GM19239 (cell line): Measurements from ENCODE around the gene RCBTB1.
"Not testable (repeated sequence)": the region's sequence is repeated elsewhere in the genome, so short reads cannot be mapped to it uniquely, and the experiment has no call there.

Experiments
- DNase-seq: peaks from one replicate; pipeline ENCODE4 v3.0.0; 2011; ENCODE audit warnings: low spot score; ENCODE audit not compliant: insufficient read length
- FAIRE-seq: peaks from 2 replicates; lab custom pipeline; 2011; peaks lifted over from hg19 to GRCh38; lab: Jason Lieb, UNC

The RCBTB1 gene

GRCh38 chr13:49585220-49586157, at the start of gene RCBTB1:
TSS of gene RCBTB1 (minus strand) at chr13:49585558. CDS start at chr13:49567279, 18,279 bp downstream.
- peak; percentile 95 for DNase-seq
- FAIRE-seq, result peak; percentile 66

- no peak for DNase-seq
- no peak for FAIRE-seq
Measured at GRCh38 chr13:49633710-49634109, 48.4 kb upstream of the RCBTB1 start.

DNA sequence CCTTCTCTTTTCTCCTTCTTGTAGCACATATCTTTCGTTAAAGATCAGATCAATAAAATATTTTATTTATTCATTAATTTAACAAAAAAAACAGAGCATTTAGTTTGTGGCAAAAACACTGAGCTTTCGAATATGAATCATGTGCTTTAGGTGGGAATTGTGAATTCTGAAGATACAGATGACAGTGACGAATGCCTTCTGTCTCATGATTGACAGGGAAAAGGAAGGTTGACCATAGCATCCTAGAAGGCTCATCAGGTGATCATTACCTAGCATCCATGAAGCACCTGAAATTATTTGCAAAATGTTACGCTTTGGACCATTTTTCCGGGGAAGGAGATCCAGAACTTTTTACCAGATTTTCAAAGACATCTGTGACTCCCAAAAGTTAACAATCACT, 46.8 kb upstream of the RCBTB1 start:
- no peak for DNase-seq
- FAIRE-seq, result no peak

DNA sequence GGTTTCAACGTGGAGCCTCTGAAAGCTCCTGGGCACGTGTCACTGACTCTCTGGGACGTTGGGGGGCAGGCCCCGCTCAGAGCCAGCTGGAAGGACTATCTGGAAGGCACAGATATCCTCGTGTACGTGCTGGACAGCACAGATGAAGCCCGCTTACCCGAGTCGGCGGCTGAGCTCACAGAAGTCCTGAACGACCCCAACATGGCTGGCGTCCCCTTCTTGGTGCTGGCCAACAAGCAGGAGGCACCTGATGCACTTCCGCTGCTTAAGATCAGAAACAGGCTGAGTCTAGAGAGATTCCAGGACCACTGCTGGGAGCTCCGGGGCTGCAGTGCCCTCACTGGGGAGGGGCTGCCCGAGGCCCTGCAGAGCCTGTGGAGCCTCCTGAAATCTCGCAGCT, 45.2 kb upstream of the RCBTB1 start:
- no peak for FAIRE-seq
- DNase-seq, result no peak

GRCh38 chr13:49629947-49630346, 44.6 kb upstream of the RCBTB1 start:
- FAIRE-seq, result no peak
- DNase-seq, result no peak

DNA sequence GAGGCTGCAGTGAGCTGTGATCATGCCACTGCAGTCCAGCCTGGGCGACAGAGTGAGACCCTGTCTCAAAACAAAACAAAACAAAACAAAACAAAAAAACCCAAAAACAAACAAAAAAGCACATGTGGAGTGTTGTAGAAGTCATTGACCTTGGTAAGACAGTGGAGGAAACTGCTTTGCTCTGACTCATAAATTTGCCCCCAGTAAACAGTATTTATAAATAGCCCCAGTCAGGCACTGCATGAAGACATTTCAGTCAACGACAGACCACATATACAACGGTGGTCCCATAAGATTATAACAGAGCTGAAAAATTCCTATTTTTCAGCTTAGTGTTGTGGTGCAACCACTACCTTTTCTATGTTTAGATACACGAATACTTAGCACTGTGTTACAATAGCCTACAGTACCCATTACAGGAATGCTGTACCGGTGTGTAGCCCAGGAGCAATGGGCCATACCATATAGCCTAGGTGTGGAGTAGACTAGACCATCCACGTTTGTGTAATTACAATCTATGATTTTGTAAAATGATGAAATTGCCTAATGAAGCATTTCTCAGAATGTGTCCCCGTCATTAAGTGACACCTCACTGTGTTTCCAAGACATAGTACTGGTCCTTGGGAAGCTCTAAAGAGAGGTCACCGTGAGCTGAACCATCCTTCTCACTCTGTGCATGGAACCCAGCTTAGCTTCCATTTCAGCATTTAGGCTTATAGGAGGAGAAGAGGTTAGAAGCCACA, 44.0 kb upstream of the RCBTB1 start:
- DNase-seq (no peak), FAIRE-seq (no peak)

GRCh38 chr13:49627831-49628652, 42.7 kb upstream of the RCBTB1 start, which contains the start of gene ARL11:
TSS of gene ARL11 (plus strand) at chr13:49628507. CDS start at chr13:49630448, 1,941 bp downstream.
- FAIRE-seq (peak; percentile 94), DNase-seq (peak; percentile 64)

DNA sequence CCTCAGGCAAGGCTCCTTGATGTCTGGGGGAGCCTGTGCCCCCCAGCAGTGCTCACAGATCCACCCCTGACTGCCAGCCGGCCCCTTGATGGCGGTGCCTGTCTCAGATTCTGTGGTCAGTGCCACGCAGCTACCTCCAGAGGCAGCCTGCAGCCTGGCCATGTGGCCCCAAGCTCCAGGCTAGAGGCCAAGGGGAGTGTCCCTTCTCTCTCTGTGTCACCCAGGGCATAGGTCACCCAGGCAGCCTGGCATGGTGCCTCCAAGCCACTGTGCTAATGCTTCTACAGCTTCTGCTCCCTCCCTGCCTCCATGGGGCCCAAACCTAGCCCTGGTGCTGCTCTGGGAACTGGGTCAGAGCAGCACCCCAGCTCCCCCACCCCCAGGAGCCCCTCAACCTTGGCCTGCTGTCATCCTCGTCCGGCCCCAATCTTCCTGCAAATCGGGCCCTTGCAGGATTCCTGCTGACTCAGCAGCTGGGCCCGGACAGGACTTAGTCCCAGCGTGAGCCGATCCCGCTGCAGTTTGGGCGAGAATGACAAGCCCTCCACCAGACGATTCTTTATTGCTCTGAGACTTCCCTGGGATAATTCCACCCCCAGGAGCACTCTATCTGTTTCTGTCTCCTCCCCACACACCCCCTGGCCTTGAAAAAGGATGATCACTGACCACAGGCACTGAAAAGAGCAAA, 40.2 kb upstream of the RCBTB1 start:
- FAIRE-seq (no peak), DNase-seq (no peak)

GRCh38 chr13:49624229-49624628, 38.9 kb upstream of the RCBTB1 start:
- FAIRE-seq (no peak), DNase-seq (no peak)

DNA sequence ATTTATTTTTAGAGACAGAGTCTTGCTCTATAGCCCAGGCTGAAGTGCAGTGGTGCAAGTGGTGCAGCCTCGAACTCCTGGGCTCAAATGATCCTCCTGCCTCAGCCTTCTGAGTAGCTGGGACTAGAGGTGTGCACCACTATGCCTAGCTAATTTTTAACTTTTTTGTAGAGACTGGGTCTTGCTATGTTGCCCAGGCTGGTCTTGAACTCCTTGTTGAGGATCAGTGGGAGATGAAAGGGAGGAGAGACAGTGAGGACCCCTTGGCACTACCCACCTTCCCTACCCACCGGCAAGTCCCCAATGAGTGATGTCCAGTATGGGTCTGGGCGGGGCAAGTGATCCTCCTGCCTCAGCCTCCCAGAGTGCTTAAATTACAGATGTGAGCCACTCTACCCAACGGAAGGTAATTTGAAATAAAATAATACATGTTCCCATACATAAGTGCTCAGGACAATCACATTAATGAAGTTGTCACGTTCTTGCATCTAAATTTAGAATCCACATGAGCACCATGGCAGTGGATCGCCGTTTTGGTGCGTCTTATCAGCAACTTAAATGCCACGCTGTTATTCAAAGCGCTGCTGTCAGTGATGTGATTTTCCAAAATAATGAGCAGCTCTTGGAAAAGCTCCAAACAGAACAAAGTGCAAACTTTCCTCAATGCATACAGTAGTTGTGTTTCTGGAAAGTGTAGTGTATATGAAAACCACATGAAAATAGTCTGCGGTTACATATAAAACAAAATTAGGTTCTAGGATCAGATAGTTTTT, 37.0 kb upstream of the RCBTB1 start:
- no peak for DNase-seq
- no peak for FAIRE-seq

DNA sequence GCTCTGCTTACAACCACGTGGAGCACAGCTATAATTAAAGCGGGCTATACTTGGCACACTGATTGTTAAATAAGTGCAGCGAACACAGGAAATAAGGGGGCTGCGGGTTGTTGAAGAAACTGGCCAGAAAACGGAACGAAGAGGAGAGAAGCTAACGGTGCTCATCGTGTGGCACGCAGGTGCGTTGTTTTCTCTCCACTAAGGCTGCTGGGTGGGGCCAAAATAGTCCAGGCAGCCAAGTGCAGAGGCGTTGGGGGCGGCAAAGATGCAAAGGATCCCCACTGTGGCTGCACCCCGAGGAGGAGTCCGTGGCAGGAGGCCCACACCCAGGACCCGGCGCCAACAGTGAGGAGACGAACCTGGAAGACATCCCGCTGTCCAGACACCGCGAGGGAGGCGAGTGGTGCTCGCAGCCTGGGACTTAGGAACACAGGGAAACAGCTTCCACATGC, 34.8 kb upstream of the RCBTB1 start:
- FAIRE-seq (peak; percentile 59), DNase-seq (peak; percentile 40)

DNA sequence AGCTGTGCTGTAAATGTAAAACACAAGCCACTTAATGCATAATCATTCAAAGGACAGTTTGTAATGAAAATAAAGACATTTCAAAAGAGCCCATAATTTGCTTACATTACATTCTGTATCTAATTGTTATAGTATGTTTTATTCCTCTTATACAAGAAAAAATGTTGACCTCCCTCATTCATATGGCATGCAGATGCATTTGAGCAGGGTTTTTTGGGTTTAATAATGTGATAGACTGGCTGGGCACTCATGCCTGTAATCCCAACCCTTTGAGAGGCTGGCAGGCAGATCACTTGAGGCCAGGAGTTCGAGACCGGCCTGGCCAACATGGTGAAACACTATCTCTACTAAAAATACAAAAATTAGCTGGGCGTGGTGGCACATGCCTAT, 31.3 kb upstream of the RCBTB1 start:
- DNase-seq (no peak), FAIRE-seq (no peak)

DNA sequence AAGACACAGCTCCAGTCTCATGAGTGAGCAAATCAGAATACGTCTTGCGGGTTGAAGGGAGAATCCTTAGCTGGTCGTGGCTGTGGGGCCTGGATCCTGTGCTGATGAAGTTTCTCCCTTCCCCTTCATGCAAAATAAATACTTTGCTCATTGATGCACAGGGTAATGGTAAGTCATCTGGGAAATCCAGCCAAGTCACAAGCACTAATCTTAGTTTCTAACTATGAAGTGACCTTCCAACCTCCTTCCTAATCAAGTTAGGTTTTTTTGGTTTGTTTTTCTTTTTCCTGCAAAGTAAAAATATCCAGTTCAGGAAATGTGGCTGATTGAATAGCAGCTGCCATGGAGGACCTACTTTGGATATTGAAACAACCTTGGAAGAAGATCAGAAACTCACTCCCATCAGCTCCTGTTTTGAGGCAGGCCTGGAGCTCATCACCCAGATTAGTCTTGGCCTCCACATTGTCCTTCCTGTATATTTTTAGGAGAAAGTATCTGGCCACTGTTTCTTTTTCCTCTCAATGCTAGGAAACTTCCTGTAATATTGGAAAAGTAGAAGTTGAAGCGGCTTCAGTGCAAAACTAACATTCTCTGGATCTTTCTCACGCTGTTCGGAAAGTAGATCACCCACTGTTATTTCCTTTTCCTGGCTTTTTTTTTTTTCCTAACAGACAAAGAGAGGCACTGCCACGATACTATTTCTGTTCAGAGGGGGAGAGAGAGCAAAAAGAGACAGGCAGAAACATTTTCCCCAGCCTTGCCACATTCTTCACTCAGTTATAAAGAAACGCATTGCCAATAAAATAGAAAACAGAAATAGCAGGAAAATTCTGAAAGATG, 30.7 kb upstream of the RCBTB1 start:
- no peak for FAIRE-seq
- no peak for DNase-seq

- not testable (repeated sequence) for FAIRE-seq, DNase-seq
Measured at GRCh38 chr13:49612042-49612441, 26.7 kb upstream of the RCBTB1 start.

- DNase-seq, result no peak
- no peak for FAIRE-seq
Measured at GRCh38 chr13:49610176-49610575, 24.8 kb upstream of the RCBTB1 start.

DNA sequence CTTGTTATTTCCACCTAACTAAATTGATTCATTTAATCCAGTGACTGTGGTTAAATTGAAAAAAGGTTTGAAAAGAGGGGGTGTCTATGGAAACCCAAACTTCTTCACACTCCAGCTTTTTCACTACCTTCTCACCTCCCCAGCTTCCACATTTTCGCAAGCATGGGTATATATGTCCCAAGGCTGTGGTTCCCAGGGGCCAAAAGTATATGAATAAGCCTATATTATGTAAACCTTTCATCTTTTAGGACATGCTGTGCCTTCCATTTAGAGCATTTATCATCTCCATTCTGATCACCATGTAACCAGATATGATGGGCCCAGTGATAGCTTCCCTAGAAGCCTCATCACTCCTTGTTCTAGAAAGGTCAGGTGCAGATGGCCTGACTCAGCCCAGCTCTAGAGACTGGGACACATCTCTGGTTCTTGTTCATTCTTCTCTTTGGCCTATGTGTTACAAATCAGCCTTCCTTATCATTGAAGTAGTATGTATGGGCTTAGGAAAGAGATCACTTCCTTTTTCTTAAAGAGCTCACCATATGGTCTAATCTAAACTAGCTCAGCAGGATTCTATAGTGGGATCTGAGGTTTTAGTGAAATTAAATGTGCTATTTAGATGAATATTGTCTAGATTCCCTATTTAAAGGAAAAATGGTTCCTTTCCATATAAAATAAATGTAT, 23.4 kb upstream of the RCBTB1 start:
- DNase-seq, result no peak

GRCh38 chr13:49607761-49608160, 22.4 kb upstream of the RCBTB1 start:
- no peak for FAIRE-seq
- DNase-seq, result no peak

More for the DNA sequence above, 23.4 kb upstream of the RCBTB1 start:
- FAIRE-seq, result no peak
